GM23338 (cell line): Measurements from ENCODE around the gene MALSU1. TPM values are rescaled to one million over a fixed set of nuclear protein-coding genes. Genes with fewer than 3 reads are reported as not detected.

Experiments used
- ATAC-seq: fragments of 200-7000 bp; cut with Tn5 transposase; 3 replicates; pipeline ENCODE4 v1.9.1; 2020
- DNase-seq: peaks from one replicate; pipeline ENCODE4 v3.0.0-alpha.2; 2015; ENCODE audit warnings: low spot score
- H2AFZ ChIP-seq: fragments of 200-600 bp; sonication (generic); 2 replicates; pipeline ENCODE4 v1.8.0; 2016; ENCODE audit warnings: antibody characterized with exemption, mild to moderate bottlenecking, moderate library complexity
- H3F3A ChIP-seq: fragments of 200-600 bp; sonication (generic); replicated peaks from 2 replicates; pipeline ENCODE4 v1.8.0; 2017; ENCODE audit warnings: antibody characterized with exemption, mixed run types, low read depth
- H3K27ac ChIP-seq: fragments of 200-600 bp; sonication (generic); 2 replicates; pipeline ENCODE4 v1.6.1; 2016; ENCODE audit warnings: low read depth
- H3K27me3 ChIP-seq: fragments of 200-600 bp; sonication (generic); 2 replicates; pipeline ENCODE4 v1.8.0; 2016; ENCODE audit warnings: mild to moderate bottlenecking, mixed run types, moderate library complexity; ENCODE audit not compliant: insufficient read depth
- H3K36me3 ChIP-seq: fragments of 200-600 bp; sonication (generic); 2 replicates; pipeline ENCODE4 v1.8.0; 2016; ENCODE audit warnings: mild to moderate bottlenecking; ENCODE audit not compliant: insufficient read depth
- H3K4me1 ChIP-seq: fragments of 200-600 bp; sonication (generic); 2 replicates; pipeline ENCODE4 v1.8.0; 2016; ENCODE audit warnings: mild to moderate bottlenecking, moderate library complexity; ENCODE audit not compliant: insufficient read depth
- H3K4me2 ChIP-seq: fragments of 200-600 bp; sonication (generic); 2 replicates; pipeline ENCODE4 v1.7.1; 2017; ENCODE audit warnings: mixed run types
- H3K4me3 ChIP-seq: fragments of 200-600 bp; sonication (generic); 2 replicates; pipeline ENCODE4 v1.6.1; 2016; ENCODE audit warnings: mixed run types
- H3K79me2 ChIP-seq: fragments of 200-600 bp; sonication (generic); replicated peaks from 2 replicates; pipeline ENCODE4 v1.8.0; 2017; ENCODE audit warnings: mild to moderate bottlenecking; ENCODE audit not compliant: insufficient read depth
- H3K9me2 ChIP-seq: fragments of 200-600 bp; sonication (generic); 2 replicates; pipeline ENCODE4 v1.8.0; 2017; ENCODE audit not compliant: insufficient read depth
- H4K20me1 ChIP-seq: fragments of 200-600 bp; sonication (generic); replicated peaks from 2 replicates; pipeline ENCODE4 v1.8.0; 2017; ENCODE audit warnings: mild to moderate bottlenecking; ENCODE audit not compliant: insufficient read depth
- H3K27ac Mint-ChIP-seq: 2 replicates; pipeline ENCODE4 v1.8.0; 2020; ENCODE audit warnings: inconsistent platforms, mild to moderate bottlenecking, moderate library complexity, mixed read lengths
- H3K27me3 Mint-ChIP-seq: 3 replicates; pipeline ENCODE4 v1.8.0; 2022; ENCODE audit warnings: low read depth, mild to moderate bottlenecking, moderate library complexity, mixed read lengths, inconsistent platforms; ENCODE audit not compliant: insufficient read depth, poor library complexity
- H3K36me3 Mint-ChIP-seq: 3 replicates; pipeline ENCODE4 v1.8.0; 2021; ENCODE audit warnings: low read depth, mild to moderate bottlenecking, inconsistent platforms, moderate library complexity, mixed read lengths
- H3K4me1 Mint-ChIP-seq: 3 replicates; pipeline ENCODE4 v1.8.0; 2020; ENCODE audit warnings: mild to moderate bottlenecking, inconsistent platforms, mixed read lengths
- H3K4me3 Mint-ChIP-seq: 3 replicates; pipeline ENCODE4 v1.8.0; 2021; ENCODE audit warnings: moderate library complexity, mild to moderate bottlenecking, inconsistent platforms, mixed read lengths
- H3K9me3 Mint-ChIP-seq: 3 replicates; pipeline ENCODE4 v1.8.0; 2020; ENCODE audit warnings: moderate library complexity, mild to moderate bottlenecking, inconsistent platforms, mixed read lengths
- CREB1 ChIP-seq: fragments of 250-450 bp; sonication (Bioruptor Pico); IDR thresholded peaks from 2 replicates; pipeline ENCODE4 v1.5.0; 2020; ENCODE audit warnings: low read depth, mild to moderate bottlenecking, moderate library complexity
- CTCF ChIP-seq, 2 experiments: fragments of 200-600 bp in 1 of 2; sonication (generic) in 1 of 2; conservative IDR thresholded peaks; 2 replicates each; pipeline versions ENCODE4 v1.5.1 to v1.6.1; 2016 to 2017; ENCODE audit warnings: antibody characterized with exemption in 2 of 2, low read depth in 2 of 2, mild to moderate bottlenecking in 2 of 2, moderate library complexity in 1 of 2
- ETS1 ChIP-seq: IDR thresholded peaks from 2 replicates; pipeline ENCODE4 v1.6.1; 2016; ENCODE audit warnings: antibody characterized with exemption
- EZH2 ChIP-seq: fragments of 200-600 bp; sonication (generic); IDR thresholded peaks from one replicate; pipeline ENCODE4 v1.8.0; 2017; ENCODE audit warnings: antibody characterized with exemption, mild to moderate bottlenecking, low read depth; ENCODE audit not compliant: unreplicated experiment
- EZH2phosphoT487 ChIP-seq: fragments of 200-600 bp; sonication (generic); IDR thresholded peaks from one replicate; pipeline ENCODE4 v1.8.1; 2018; ENCODE audit warnings: antibody characterized with exemption; ENCODE audit not compliant: unreplicated experiment
- JUNB ChIP-seq: IDR thresholded peaks from one replicate; pipeline ENCODE4 v1.6.1; 2016; ENCODE audit warnings: antibody characterized with exemption; ENCODE audit not compliant: unreplicated experiment
- NANOG ChIP-seq: IDR thresholded peaks from 2 replicates; pipeline ENCODE4 v1.6.1; 2016; ENCODE audit warnings: antibody characterized with exemption, borderline replicate concordance
- POLR2AphosphoS5 ChIP-seq: IDR thresholded peaks from 2 replicates; pipeline ENCODE4 v1.6.1; 2016; ENCODE audit warnings: antibody characterized with exemption, low read depth
- REST ChIP-seq: IDR thresholded peaks from one replicate; pipeline ENCODE4 v1.6.1; 2018; ENCODE audit warnings: antibody characterized with exemption; ENCODE audit not compliant: unreplicated experiment
- STAT1 ChIP-seq: IDR thresholded peaks from one replicate; pipeline ENCODE4 v1.6.1; 2016; ENCODE audit warnings: antibody characterized with exemption; ENCODE audit not compliant: unreplicated experiment
- ZNF114 ChIP-seq: fragments of 250-450 bp; sonication (Bioruptor Pico); IDR thresholded peaks from 2 replicates; pipeline ENCODE4 v1.5.0; 2020; ENCODE audit warnings: mild to moderate bottlenecking, moderate library complexity
- ZNF331 ChIP-seq: fragments of 250-450 bp; sonication (Bioruptor Pico); IDR thresholded peaks from 2 replicates; pipeline ENCODE4 v1.5.0; 2020; ENCODE audit warnings: low read depth, mild to moderate bottlenecking, moderate library complexity
- ZNF462 ChIP-seq: fragments of 250-450 bp; sonication (Bioruptor Pico); IDR thresholded peaks from 2 replicates; pipeline ENCODE4 v1.5.0; 2020; ENCODE audit warnings: mild to moderate bottlenecking, moderate library complexity
- polyA plus RNA-seq: library from polyadenylated mRNA; unstranded; fragments of >200 nt; fragmentation: Nextera tagmentation; extraction: Ambion mirVana; gene quantifications from 2 replicates; pipeline ENCODE4 v1.2.1, GENCODE V29; 2016
- total RNA-seq: library from RNA; depleted of rRNA; stranded (reverse); fragments of >200 nt; shearing (Covaris generic); gene quantifications from 2 replicates; pipeline ENCODE4 v1.2.3, GENCODE V29; 2014

Gene MALSU1
- total and polyA plus RNA-seq, 2 experiments from 2014 or later, result 96.8 to 209 TPM

- Mint-ChIP-seq H3K4me1 (no peaks in the 10 kb centered on the region), H3K27me3 (peaks cover 2% of the 10 kb centered on the region), H3K9me3 (no peaks in the 10 kb centered on the region; the same call in 2 of the 3 replicates), H3K27ac (no peak overlapping the region), H3K36me3 (peaks cover 97% of the 10 kb centered on the region), H3K4me3 (no peak overlapping the region)
- TF ChIP-seq JUNB (no peak), EZH2phosphoT487 (no peak), ZNF331 (no peak), ZNF114 (CRISPR knock-in tag) (no peak), EZH2 (no peak), NANOG (no peak), REST (no peak), STAT1 (no peak), CTCF (conservative IDR thresholded peaks at IDR 0.05; ENCODE audit: low read depth in 2 of 2) (no peak), ETS1 (no peak), ZNF462 (no peak), CREB1 (CRISPR knock-in tag) (no peak), POLR2AphosphoS5 (no peak)
- H2AFZ ChIP-seq, result no peak overlapping the region
- DNase-seq (no peak), ATAC-seq (no peak)
- no peaks in the 10 kb centered on the region for H3K27me3 ChIP-seq
- peaks cover 11% of the 10 kb centered on the region for H3F3A ChIP-seq
- H3K27ac ChIP-seq, result peak overlapping the region; percentile 65; the same call in 1 of the 2 replicates
- peaks cover 9% of the 10 kb centered on the region; the same call in 1 of the 2 replicates for H3K79me2 ChIP-seq
- H3K4me1 ChIP-seq, result no peaks in the 10 kb centered on the region
- H4K20me1 ChIP-seq, result peaks cover 8% of the 10 kb centered on the region
- H3K4me2 ChIP-seq, result no peak overlapping the region
- no peaks in the 10 kb centered on the region for H3K9me2 ChIP-seq
- no peak overlapping the region for H3K4me3 ChIP-seq
- peaks cover 51% of the 10 kb centered on the region for H3K36me3 ChIP-seq
Observed at GRCh38 chr7:23335136-23335535, 36.0 kb downstream of the MALSU1 start.
